Sigmoid colon (tissue), 7 donors: ENCODE data around the gene ZNF23. TPM values are rescaled to one million over a fixed set of nuclear protein-coding genes. Genes with fewer than 3 reads are reported as not detected.

Source experiments
- DNase-seq: peaks from one replicate; pipeline ENCODE4 v3.0.0-alpha.2; 2019
- H3K27ac ChIP-seq, 4 donors: fragments of 200-600 bp; sonication (generic); one replicate each; pipeline ENCODE4 v1.5.1; 2016 to 2019; ENCODE audit warnings: mild to moderate bottlenecking in 1 of 4
- H3K27me3 ChIP-seq, 3 donors: fragments of 200-600 bp; sonication (generic); one replicate each; pipeline ENCODE4 v1.5.1; 2019; ENCODE audit warnings: mild to moderate bottlenecking in 1 of 3
- H3K36me3 ChIP-seq, 4 donors: fragments of 200-600 bp; sonication (generic); one replicate each; pipeline ENCODE4 v1.5.1; 2016 to 2019
- H3K4me1 ChIP-seq, 4 donors: fragments of 200-600 bp; sonication (generic); one replicate each; pipeline ENCODE4 v1.5.1; 2017 to 2019
- H3K4me3 ChIP-seq, 4 donors: fragments of 200-600 bp; sonication (generic); one replicate each; pipeline ENCODE4 v1.5.1; 2017 to 2019; ENCODE audit warnings: mild to moderate bottlenecking in 2 of 4, moderate library complexity in 1 of 4
- H3K9me3 ChIP-seq, 4 donors: fragments of 200-600 bp in 3 of 4; sonication (generic) in 3 of 4; one replicate each; pipeline versions ENCODE4 v1.5.1 to v1.6.1; 2013 to 2019
- EP300 ChIP-seq, 4 donors: sonication (generic); formaldehyde crosslinking; IDR thresholded peaks; one replicate each; pipeline ENCODE4 v1.6.1; 2017; ENCODE audit warnings: antibody characterized with exemption in 4 of 4
- POLR2A ChIP-seq, 2 donors: fragments of 450-650 bp; IDR thresholded peaks; one replicate each; pipeline ENCODE4 v1.6.1; 2016; ENCODE audit warnings: antibody characterized with exemption in 2 of 2, mild to moderate bottlenecking in 2 of 2, moderate library complexity in 2 of 2
- POLR2AphosphoS5 ChIP-seq, 4 donors: sonication (generic); formaldehyde crosslinking; IDR thresholded peaks; one replicate each; pipeline ENCODE4 v1.6.1; 2017; ENCODE audit warnings: antibody characterized with exemption in 4 of 4
- WGBS, 2 donors: extraction: QIAGEN DNeasy Blood & Tissue Kit; methylation state at CpG; one replicate each; pipeline ENCODE4 v1.1.7; 2013; 5-methylcytosine and 5-hydroxymethylcytosine counted together
- intact Hi-C: fragments of 100-400 bp; cut with DNase I; formaldehyde crosslinking; loops from one replicate; pipeline ENCODE4 v1.15.1; 2023
- polyA plus RNA-seq, 3 donors: library from polyadenylated mRNA; stranded (reverse); fragments of 200-250 nt; gene quantifications; one replicate each; pipeline ENCODE4 v1.2.3, GENCODE V29; 2013
- total RNA-seq, 4 donors: library from RNA; depleted of rRNA; stranded (reverse); fragments of >200 nt; gene quantifications; one replicate each; pipeline ENCODE4 v1.1.0, GENCODE V29; 2016
- TF ChIP-seq, protein P1 (sequence below), 4 experiments: fragments of 450-650 bp in 3 of 4; fragments of 200-600 bp in 1 of 4; IDR thresholded peaks; one replicate each; pipeline ENCODE4 v1.5.1; 2016 to 2019; ENCODE audit warnings: antibody characterized with exemption in 4 of 4, mild to moderate bottlenecking in 3 of 4, moderate library complexity in 2 of 4
- donor health status: healthy with polysubstance abuse.
- donor health status: Bipolar disorder and iron deficiency.
- donor health status: healthy.

ZNF23 gene
- total and polyA plus RNA-seq, 7 donors = 3.0 to 11.6 (median 5.4) TPM

DNA sequence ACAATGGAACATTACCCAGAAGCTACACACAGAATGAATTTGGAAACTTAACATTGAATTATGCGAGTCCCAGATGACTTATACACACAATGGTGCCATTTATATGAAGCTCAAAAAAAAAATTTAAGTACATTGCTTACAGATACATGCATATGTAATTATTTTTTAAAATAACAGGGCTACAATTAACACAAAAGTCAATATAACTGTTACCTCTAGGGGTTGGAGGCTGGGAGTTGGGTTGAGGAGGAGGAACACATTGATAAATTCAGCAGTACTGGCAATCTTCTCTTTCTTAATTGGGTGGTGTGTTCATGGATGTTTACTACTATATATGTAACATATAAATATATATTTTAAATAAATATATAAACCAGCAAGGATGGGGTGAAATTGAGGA is 1.1 kb downstream of the ZNF23 start:
- H3K9me3 ChIP-seq = no peaks in the 10 kb centered on the region
- no peak for DNase-seq
- intact Hi-C loops = loop anchor here (5.0 kb wide), 1 partner anchor 631 kb away; the partner anchor contains the start of genes DHX38 and TXNL4B
- H3K4me3 ChIP-seq = peak overlapping the region in 2 of 4 donors; percentile 76 to 77
- H3K36me3 ChIP-seq = peaks cover 0 to 12% (median 8%) of the 10 kb centered on the region in 4 donors
- TF ChIP-seq POLR2A (IDR thresholded peaks at IDR 0.05) (no peak), EP300 (IDR thresholded peaks at IDR 0.05) (no peak), POLR2AphosphoS5 (IDR thresholded peaks at IDR 0.05) (no peak)
- TF ChIP-seq, protein P1, sequence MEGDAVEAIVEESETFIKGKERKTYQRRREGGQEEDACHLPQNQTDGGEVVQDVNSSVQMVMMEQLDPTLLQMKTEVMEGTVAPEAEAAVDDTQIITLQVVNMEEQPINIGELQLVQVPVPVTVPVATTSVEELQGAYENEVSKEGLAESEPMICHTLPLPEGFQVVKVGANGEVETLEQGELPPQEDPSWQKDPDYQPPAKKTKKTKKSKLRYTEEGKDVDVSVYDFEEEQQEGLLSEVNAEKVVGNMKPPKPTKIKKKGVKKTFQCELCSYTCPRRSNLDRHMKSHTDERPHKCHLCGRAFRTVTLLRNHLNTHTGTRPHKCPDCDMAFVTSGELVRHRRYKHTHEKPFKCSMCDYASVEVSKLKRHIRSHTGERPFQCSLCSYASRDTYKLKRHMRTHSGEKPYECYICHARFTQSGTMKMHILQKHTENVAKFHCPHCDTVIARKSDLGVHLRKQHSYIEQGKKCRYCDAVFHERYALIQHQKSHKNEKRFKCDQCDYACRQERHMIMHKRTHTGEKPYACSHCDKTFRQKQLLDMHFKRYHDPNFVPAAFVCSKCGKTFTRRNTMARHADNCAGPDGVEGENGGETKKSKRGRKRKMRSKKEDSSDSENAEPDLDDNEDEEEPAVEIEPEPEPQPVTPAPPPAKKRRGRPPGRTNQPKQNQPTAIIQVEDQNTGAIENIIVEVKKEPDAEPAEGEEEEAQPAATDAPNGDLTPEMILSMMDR (IDR thresholded peaks at IDR 0.05) = no peak
- H3K27ac ChIP-seq = peak overlapping the region in 2 of 4 donors; percentile 45 to 86
- H3K27me3 ChIP-seq = no peaks in the 10 kb centered on the region
- 93 to 97% methylated on average over 1 of the region's 1 CpG for WGBS, 2 donors
- peaks cover 0 to 28% (median 22%) of the 10 kb centered on the region in 4 donors for H3K4me1 ChIP-seq

DNA sequence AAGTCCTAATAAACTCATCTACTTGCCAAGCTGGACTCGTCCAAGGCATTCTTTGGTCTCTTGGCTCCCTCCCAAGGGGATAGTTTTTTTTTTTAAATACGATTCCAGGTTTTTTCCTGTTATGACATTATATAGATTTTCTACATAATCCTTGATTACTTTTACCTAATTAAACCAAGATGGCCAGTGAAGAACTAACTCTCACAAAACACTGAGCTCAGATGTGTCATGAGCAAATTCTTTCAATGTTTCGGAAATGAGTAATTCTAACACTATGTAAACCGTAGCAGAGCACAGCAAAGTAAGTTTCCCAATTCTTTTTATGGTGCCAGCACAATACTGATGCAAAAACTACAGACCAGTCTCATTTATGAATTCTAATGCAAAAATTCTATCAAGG is 1.8 kb downstream of the ZNF23 start:
- H3K4me3 ChIP-seq = no peak overlapping the region
- peaks cover 0 to 19% (median 15%) of the 10 kb centered on the region in 4 donors for H3K36me3 ChIP-seq
- no peaks in the 10 kb centered on the region for H3K27me3 ChIP-seq
- intact Hi-C loops = loop anchor here (5.0 kb wide), 1 partner anchor 632 kb away; the partner anchor contains the start of genes DHX38 and TXNL4B
- 88 to 90% methylated on average over 4 of the region's 4 CpGs for WGBS, 2 donors
- H3K27ac ChIP-seq = peak overlapping the region in 3 of 4 donors; percentile 13 to 86 (median 64)
- no peaks in the 10 kb centered on the region for H3K9me3 ChIP-seq
- no peak for DNase-seq
- peaks cover 0 to 28% (median 22%) of the 10 kb centered on the region in 4 donors for H3K4me1 ChIP-seq
- no peak for TF ChIP-seq POLR2AphosphoS5 (IDR thresholded peaks at IDR 0.05)
- no peak for TF ChIP-seq EP300 (IDR thresholded peaks at IDR 0.05)
- TF ChIP-seq POLR2A (IDR thresholded peaks at IDR 0.05) = no peak
- TF ChIP-seq, protein P1 (IDR thresholded peaks at IDR 0.05) = no peak

DNA sequence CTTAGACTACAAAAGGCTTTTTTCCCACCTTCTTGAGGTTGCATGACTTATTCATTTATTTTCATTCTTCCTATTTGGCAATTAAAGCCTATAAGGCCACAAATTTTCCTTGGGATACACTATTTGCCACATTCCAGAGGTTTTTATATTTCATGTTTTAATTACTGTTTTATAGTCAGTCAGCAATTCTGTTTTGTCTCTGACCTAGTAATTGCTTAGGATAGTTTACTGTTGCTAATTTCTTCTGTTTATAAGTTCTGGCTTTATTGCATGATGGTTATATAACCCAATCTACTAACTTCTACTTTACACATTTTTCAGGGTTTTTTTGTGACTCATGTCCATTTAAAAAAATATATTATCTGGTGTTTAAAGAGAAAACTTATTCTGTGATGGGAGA is 2.5 kb downstream of the ZNF23 start:
- peaks cover 0 to 27% (median 23%) of the 10 kb centered on the region in 4 donors for H3K36me3 ChIP-seq
- intact Hi-C loops = no loop called here
- H3K4me3 ChIP-seq = no peak overlapping the region
- no peaks in the 10 kb centered on the region for H3K9me3 ChIP-seq
- peaks cover 0 to 28% (median 22%) of the 10 kb centered on the region in 4 donors for H3K4me1 ChIP-seq
- no peak for TF ChIP-seq POLR2A (IDR thresholded peaks at IDR 0.05)
- TF ChIP-seq POLR2AphosphoS5 (IDR thresholded peaks at IDR 0.05) = no peak
- TF ChIP-seq, protein P1 (IDR thresholded peaks at IDR 0.05) = no peak
- no peak for TF ChIP-seq EP300 (IDR thresholded peaks at IDR 0.05)
- H3K27ac ChIP-seq = peak overlapping the region in 1 of 4 donors; percentile 64
- no peak for DNase-seq
- no peaks in the 10 kb centered on the region for H3K27me3 ChIP-seq

DNA sequence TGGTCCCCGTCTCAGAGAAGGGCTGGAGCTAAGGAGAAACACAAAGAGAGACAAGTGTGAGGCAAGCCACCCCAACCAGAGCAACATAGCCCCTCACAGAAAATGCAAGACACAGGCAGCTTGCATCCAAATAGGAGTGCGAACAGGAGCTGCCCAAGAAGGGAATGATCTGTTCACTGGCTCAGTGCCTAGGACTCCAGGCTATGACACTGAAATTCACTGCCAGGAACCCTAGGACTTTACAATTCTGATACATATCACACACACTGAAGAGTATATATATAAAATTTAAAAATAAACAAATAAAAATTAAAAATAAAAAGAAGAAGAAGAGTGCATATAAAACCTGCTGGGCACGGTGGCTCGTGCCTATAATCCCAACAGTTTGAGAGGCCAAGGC is 5.2 kb downstream of the ZNF23 start:
- H3K27me3 ChIP-seq = no peaks in the 10 kb centered on the region
- no peak for DNase-seq
- TF ChIP-seq POLR2AphosphoS5 (IDR thresholded peaks at IDR 0.05) (no peak), POLR2A (IDR thresholded peaks at IDR 0.05) (no peak), EP300 (IDR thresholded peaks at IDR 0.05) (no peak)
- TF ChIP-seq, protein P1 (IDR thresholded peaks at IDR 0.05) = no peak
- H3K4me3 ChIP-seq = no peak overlapping the region
- 96 to 98% methylated on average over 4 of the region's 4 CpGs for WGBS, 2 donors
- intact Hi-C loops = no loop called here
- H3K4me1 ChIP-seq = peaks cover 0 to 20% (median 20%) of the 10 kb centered on the region in 4 donors
- peaks cover 14 to 51% (median 48%) of the 10 kb centered on the region in 4 donors for H3K36me3 ChIP-seq
- no peak overlapping the region for H3K27ac ChIP-seq
- peaks cover 0 to 5% (median 2%) of the 10 kb centered on the region in 4 donors for H3K9me3 ChIP-seq

DNA sequence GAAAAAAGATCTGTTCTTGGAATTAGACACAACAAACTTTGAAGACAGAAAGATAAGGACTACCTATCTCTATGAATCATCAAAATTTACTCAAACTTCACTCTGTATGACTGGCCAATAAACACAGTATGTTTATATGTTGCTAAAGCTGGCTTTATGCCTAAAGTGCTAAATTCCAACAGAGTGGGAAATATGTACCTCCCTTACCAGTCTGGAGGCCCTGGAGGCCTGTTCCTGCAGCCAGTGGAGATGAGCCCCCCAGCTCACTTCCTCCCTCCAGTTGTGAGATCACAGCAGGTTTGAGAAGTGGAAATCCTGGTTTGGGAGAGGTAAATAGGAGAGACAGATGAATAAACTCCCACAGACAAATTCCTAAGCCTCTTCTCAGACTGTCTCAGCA is 9.0 kb downstream of the ZNF23 start:
- intact Hi-C loops = loop anchor here (5.0 kb wide), 1 partner anchor 39 kb away; no protein-coding TSS in a partner anchor
- no peak overlapping the region for H3K4me3 ChIP-seq
- H3K36me3 ChIP-seq = peaks cover 39 to 89% (median 84%) of the 10 kb centered on the region in 4 donors

More for the DNA sequence above, 9.0 kb downstream of the ZNF23 start:
- no peak for TF ChIP-seq EP300 (IDR thresholded peaks at IDR 0.05)
- TF ChIP-seq POLR2A (IDR thresholded peaks at IDR 0.05) = no peak
- TF ChIP-seq, protein P1 (IDR thresholded peaks at IDR 0.05) = no peak
- TF ChIP-seq POLR2AphosphoS5 (IDR thresholded peaks at IDR 0.05) = no peak
- H3K4me1 ChIP-seq = no peaks in the 10 kb centered on the region
- H3K27ac ChIP-seq = no peak overlapping the region
- H3K9me3 ChIP-seq = peaks cover 19 to 40% (median 37%) of the 10 kb centered on the region in 4 donors
- no peaks in the 10 kb centered on the region for H3K27me3 ChIP-seq
- DNase-seq = no peak
